ENCODE measurements around the gene PCNX4. TPM values are rescaled to one million over a fixed set of nuclear protein-coding genes. Genes with fewer than 3 reads are reported as not detected.
A peak's percentile ranks its signal among the peaks of the same experiment; 100 is the strongest.
"Not testable (repeated sequence)": the region's sequence is repeated elsewhere in the genome, so short reads cannot be mapped to it uniquely, and the experiment has no call there.

PCNX4 gene
- 83.4 and 96.8 TPM in 2 replicates for total RNA-seq

DNA sequence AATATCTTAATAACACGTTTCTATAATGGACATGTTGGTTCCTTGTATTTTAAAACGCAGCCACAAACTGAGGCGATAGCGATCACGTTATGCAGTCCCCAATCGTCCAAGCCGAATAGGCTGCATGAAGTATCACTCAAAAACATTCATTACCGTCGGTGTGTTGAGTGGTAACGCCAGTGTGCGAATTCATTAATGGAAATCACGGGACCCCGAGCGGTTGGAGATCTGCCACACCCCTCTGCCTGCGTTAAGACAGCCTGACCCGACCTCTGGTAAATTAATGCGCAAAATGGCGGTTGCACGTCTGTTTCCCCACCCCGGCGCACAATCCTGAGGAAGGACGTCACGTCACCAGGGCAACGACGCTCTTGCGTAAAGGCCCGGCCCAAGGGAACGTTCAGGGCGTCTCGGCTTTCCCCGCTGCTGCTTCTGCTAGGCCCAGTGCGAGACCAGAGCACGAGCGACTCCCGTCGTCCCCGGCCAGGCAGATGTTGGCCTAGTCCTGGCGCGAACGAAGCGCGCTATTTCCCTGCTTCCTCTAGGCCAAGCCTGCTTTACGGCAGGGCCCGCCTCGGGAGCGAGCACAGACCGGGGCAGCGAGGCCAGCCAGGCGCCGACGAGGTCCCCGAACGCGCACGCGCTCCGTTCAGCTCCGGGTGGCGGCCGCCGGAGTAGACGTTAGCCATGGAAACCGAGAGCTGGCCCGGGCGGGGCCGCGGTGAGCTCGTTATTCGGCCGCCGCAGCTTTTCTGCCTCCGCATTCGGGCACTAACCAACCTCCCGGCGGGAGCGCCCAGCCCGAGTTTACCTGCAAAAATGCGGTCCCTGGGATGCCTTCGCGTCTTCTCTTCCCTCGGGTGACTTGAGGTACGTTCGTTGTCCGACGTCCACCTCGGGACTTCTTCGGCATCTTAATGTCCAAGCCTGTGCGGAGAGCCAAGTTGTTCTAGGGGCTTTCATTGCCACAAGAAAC is at the start of gene PCNX4:
Gene PCNX4 (plus strand): TSS at position 374 of the 976 bp plus-strand sequence. CDS start 15,716 bp downstream, outside the sequence.
- Histone ChIP-seq H3K27me3 (ENCODE audit: control insufficient read depth, insufficient read depth, low read length) (no peaks in the 10 kb centered on the region), H3K36me3 (ENCODE audit: control insufficient read depth, insufficient read depth, low read length) (no peaks in the 10 kb centered on the region), H3K4me3 (ENCODE audit: low read depth, low read length) (peak within 1 kb of the TSS; percentile 97)
- TF ChIP-seq CTCF (IDR thresholded peaks at IDR 0.05; ENCODE audit: insufficient read depth, low read length, poor library complexity, severe bottlenecking), result no peak
- DNase-seq (ENCODE audit: low read depth), result peak; percentile 88

DNA sequence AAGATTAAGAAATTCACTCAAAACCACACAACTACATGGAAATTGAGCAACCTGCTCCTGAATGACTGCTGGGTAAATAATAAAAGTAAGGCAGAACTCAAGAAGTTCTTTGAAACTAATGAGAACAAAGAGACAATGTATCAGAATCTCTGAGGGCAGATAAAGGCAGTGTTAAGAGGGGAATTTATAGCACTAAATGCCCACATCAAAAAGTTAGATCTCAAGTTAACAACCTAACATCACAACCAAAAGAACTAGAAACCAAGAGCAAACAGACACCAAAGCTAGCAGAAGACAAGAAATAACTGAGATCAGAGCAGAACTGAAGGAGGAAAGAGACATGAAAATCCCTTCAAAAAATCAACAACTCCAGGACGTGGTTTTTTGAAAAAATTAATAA is 43.7 kb upstream of the PCNX4 start:
- H3K27me3 ChIP-seq (ENCODE audit: control insufficient read depth, insufficient read depth, low read length); H3K4me3 ChIP-seq (ENCODE audit: low read depth, low read length); DNase-seq (ENCODE audit: low read depth); H3K36me3 ChIP-seq (ENCODE audit: control insufficient read depth, insufficient read depth, low read length): not testable (repeated sequence)

GRCh38 chr14:60051721-60052221 is 40.0 kb upstream of the PCNX4 start:
- no peak for DNase-seq (ENCODE audit: low read depth)
- no peaks in the 10 kb centered on the region for H3K36me3 ChIP-seq (ENCODE audit: control insufficient read depth, insufficient read depth, low read length)
- no peak for TF ChIP-seq CTCF (IDR thresholded peaks at IDR 0.05; ENCODE audit: insufficient read depth, low read length, poor library complexity, severe bottlenecking)
- no peaks in the 10 kb centered on the region for H3K27me3 ChIP-seq (ENCODE audit: control insufficient read depth, insufficient read depth, low read length)
- no peak overlapping the region for H3K4me3 ChIP-seq (ENCODE audit: low read depth, low read length)

DNA sequence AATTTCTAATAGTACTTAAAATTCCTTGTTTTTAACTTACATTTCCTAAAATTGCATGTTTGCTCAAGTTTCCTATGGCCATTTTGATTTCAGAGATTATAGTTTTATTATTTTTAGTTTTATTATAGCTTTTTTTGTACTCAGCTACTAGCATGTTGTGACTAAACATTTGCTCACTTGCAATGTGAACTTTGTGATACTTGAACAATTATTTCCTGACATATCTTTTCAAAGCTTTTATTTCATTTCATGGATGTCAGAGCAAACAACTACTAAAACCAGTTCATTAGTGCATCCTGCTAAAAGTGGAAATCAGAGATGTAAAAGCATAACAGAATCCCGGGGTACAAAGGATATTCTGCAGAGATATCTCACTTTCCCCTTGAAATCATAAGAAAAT is 33.6 kb upstream of the PCNX4 start:
- H3K36me3 ChIP-seq (ENCODE audit: control insufficient read depth, insufficient read depth, low read length), result no peaks in the 10 kb centered on the region
- H3K27me3 ChIP-seq (ENCODE audit: control insufficient read depth, insufficient read depth, low read length), result no peaks in the 10 kb centered on the region
- no peak overlapping the region for H3K4me3 ChIP-seq (ENCODE audit: low read depth, low read length)
- no peak for TF ChIP-seq CTCF (IDR thresholded peaks at IDR 0.05; ENCODE audit: insufficient read depth, low read length, poor library complexity, severe bottlenecking)
- DNase-seq (ENCODE audit: low read depth), result no peak

- no peak for DNase-seq (ENCODE audit: low read depth)
- TF ChIP-seq CTCF (IDR thresholded peaks at IDR 0.05; ENCODE audit: insufficient read depth, low read length, poor library complexity, severe bottlenecking), result no peak
- no peaks in the 10 kb centered on the region for H3K27me3 ChIP-seq (ENCODE audit: control insufficient read depth, insufficient read depth, low read length)
Measured at GRCh38 chr14:60061371-60061770, 30.4 kb upstream of the PCNX4 start.

DNA sequence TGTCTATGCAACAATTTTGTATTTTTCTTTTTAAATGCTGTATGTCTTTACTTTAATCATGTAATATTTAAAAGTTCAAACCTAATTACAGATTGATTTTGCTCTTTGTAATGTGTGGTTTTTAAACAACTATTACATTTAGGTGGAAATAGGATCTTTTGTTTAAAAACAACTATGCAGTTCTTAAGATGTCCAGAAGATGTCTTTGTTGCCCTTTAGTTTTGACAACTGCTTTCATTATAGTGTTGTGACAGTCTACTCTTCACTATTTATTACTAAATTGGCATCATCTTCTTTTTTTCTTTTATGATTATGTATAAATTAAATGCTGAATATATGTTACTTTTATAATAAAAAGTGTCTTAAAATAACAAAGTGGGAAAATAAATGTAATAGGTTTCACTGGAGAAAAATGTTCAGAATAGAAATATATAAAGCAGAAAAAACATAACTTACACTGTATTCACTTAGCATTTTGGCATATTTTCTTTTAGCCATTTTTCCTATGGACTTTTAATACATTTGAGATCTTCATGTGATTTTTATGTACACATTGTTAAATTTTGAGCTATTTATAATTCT is 27.1 kb upstream of the PCNX4 start:
- no peaks in the 10 kb centered on the region for H3K27me3 ChIP-seq (ENCODE audit: control insufficient read depth, insufficient read depth, low read length)
- DNase-seq (ENCODE audit: low read depth), result no peak
- H3K36me3 ChIP-seq (ENCODE audit: control insufficient read depth, insufficient read depth, low read length), result no peaks in the 10 kb centered on the region
- no peak overlapping the region for H3K4me3 ChIP-seq (ENCODE audit: low read depth, low read length)
- TF ChIP-seq CTCF (IDR thresholded peaks at IDR 0.05; ENCODE audit: insufficient read depth, low read length, poor library complexity, severe bottlenecking), result peak; percentile 36

More at GRCh38 chr14:60061371-60061770, 30.4 kb upstream of the PCNX4 start:
- no peaks in the 10 kb centered on the region for H3K36me3 ChIP-seq (ENCODE audit: control insufficient read depth, insufficient read depth, low read length)
- H3K4me3 ChIP-seq (ENCODE audit: low read depth, low read length), result no peak overlapping the region
